ENCODE measurements around the gene IQGAP1.

DNA sequence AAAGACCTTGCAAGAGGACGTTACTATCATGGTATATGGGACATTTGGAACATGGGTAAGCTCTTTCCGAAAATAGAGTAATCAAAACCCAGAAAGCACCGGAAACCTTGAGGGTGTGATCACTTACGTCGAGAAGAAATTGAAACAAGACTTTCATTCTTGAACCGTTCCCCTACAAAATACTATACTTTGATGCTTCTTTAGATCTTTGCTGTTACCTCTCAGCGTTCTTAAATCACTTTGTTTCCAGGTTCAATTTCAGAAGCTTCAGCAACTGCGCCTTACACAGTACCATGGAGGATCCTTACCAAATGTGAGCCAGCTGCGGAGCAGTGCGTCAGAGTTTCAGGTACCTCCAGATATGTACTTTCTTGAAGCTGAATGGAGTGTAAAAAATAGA lies 151.7 kb downstream of the IQGAP1 start:
- TF ChIP-seq, protein P1, sequence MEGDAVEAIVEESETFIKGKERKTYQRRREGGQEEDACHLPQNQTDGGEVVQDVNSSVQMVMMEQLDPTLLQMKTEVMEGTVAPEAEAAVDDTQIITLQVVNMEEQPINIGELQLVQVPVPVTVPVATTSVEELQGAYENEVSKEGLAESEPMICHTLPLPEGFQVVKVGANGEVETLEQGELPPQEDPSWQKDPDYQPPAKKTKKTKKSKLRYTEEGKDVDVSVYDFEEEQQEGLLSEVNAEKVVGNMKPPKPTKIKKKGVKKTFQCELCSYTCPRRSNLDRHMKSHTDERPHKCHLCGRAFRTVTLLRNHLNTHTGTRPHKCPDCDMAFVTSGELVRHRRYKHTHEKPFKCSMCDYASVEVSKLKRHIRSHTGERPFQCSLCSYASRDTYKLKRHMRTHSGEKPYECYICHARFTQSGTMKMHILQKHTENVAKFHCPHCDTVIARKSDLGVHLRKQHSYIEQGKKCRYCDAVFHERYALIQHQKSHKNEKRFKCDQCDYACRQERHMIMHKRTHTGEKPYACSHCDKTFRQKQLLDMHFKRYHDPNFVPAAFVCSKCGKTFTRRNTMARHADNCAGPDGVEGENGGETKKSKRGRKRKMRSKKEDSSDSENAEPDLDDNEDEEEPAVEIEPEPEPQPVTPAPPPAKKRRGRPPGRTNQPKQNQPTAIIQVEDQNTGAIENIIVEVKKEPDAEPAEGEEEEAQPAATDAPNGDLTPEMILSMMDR (IDR thresholded peaks at IDR 0.05), result no peak
- TF ChIP-seq POLR2AphosphoS5 (IDR thresholded peaks at IDR 0.05) (no peak), POLR2A (IDR thresholded peaks at IDR 0.05) (no peak), EP300 (IDR thresholded peaks at IDR 0.05) (no peak)

Measured in suprapubic skin (tissue), 4 donors.